Dedifferentiated amniotic fluid mesenchymal stem cell (primary cell): ENCODE data around the gene EEPD1.
"Not testable (repeated sequence)": the region's sequence is repeated elsewhere in the genome, so short reads cannot be mapped to it uniquely, and the experiment has no call there.

Experiments used
- DNase-seq: peaks from one replicate; pipeline ENCODE4 v3.0.0-alpha.2; 2016; ENCODE audit errors: extremely low spot score

Gene EEPD1

GRCh38 chr7:36316319-36316718, 163.3 kb downstream of the EEPD1 start:
- DNase-seq: no peak

GRCh38 chr7:36317276-36317675, 164.2 kb downstream of the EEPD1 start:
- no peak for DNase-seq

- DNase-seq: no peak
Measured at GRCh38 chr7:36318116-36318515, 165.1 kb downstream of the EEPD1 start.

- not testable (repeated sequence) for DNase-seq
Measured at GRCh38 chr7:36321284-36321683, 168.2 kb downstream of the EEPD1 start.

GRCh38 chr7:36336390-36336789, 183.3 kb downstream of the EEPD1 start:
- no peak for DNase-seq

GRCh38 chr7:36338256-36338655, 185.2 kb downstream of the EEPD1 start:
- no peak for DNase-seq

- no peak for DNase-seq
Measured at GRCh38 chr7:36343548-36343947, 190.5 kb downstream of the EEPD1 start.

- no peak for DNase-seq
Measured at GRCh38 chr7:36344622-36345021, 191.6 kb downstream of the EEPD1 start.

- no peak for DNase-seq
Measured at GRCh38 chr7:36346260-36346831, 193.3 kb downstream of the EEPD1 start.

GRCh38 chr7:36348256-36348655, 195.2 kb downstream of the EEPD1 start:
- DNase-seq: peak; percentile 42

GRCh38 chr7:36348771-36349170, 195.7 kb downstream of the EEPD1 start:
- no peak for DNase-seq

- DNase-seq: no peak
Measured at GRCh38 chr7:36349626-36350025, 196.6 kb downstream of the EEPD1 start.
